Hematopoietic multipotent progenitor cell treated with erythropoietin and hydrocortisone succinate and interleukin-3 and kit ligand, for 4 days (in vitro differentiated cells): ENCODE data around the gene MARCHF10.
"Not testable (repeated sequence)": the region's sequence is repeated elsewhere in the genome, so short reads cannot be mapped to it uniquely, and the experiment has no call there.

Experiments used
- DNase-seq: peaks from one replicate; pipeline ENCODE4 v3.0.0-alpha.2; 2015

The MARCHF10 gene, protein sequence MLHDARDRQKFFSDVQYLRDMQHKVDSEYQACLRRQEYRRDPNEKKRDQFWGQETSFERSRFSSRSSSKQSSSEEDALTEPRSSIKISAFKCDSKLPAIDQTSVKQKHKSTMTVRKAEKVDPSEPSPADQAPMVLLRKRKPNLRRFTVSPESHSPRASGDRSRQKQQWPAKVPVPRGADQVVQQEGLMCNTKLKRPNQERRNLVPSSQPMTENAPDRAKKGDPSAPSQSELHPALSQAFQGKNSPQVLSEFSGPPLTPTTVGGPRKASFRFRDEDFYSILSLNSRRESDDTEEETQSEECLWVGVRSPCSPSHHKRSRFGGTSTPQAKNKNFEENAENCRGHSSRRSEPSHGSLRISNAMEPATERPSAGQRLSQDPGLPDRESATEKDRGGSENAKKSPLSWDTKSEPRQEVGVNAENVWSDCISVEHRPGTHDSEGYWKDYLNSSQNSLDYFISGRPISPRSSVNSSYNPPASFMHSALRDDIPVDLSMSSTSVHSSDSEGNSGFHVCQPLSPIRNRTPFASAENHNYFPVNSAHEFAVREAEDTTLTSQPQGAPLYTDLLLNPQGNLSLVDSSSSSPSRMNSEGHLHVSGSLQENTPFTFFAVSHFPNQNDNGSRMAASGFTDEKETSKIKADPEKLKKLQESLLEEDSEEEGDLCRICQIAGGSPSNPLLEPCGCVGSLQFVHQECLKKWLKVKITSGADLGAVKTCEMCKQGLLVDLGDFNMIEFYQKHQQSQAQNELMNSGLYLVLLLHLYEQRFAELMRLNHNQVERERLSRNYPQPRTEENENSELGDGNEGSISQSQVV

GRCh38 chr17:62807812-62808575, at the start of gene MARCHF10:
Gene MARCHF10, minus strand, starts transcription at chr17:62808314. Its CDS starts 6,579 bp downstream, at chr17:62801735.
- peak; percentile 39 for DNase-seq

- DNase-seq: no peak
Measured at GRCh38 chr17:62857526-62857925, 49.4 kb upstream of the MARCHF10 start.

GRCh38 chr17:62856594-62856993, 48.5 kb upstream of the MARCHF10 start:
- DNase-seq: no peak

DNA sequence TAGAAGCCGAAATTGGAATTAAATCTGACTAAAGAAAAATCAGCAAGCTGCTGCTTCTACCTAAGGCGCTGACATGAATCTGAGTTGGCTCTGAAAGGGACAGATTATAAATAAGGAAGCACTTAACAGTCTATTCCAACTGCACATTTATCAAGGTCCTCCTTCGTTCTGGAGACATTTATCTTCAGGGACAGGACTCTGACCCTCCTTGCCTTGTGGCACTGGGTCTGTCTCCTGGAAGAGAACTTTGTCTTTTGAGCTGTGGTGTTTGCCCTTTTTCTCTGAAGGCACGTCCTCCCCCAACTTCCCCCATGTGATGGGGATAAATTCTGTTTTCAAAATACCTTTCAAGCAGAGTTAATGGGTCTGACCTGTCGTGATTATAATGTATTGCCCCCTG, 47.0 kb upstream of the MARCHF10 start:
- peak; percentile 22 for DNase-seq

- DNase-seq: no peak
Measured at GRCh38 chr17:62854098-62854680, 46.1 kb upstream of the MARCHF10 start.

GRCh38 chr17:62852195-62852594, 44.1 kb upstream of the MARCHF10 start:
- DNase-seq: no peak

GRCh38 chr17:62849591-62850415, 41.7 kb upstream of the MARCHF10 start:
- not testable (repeated sequence) for DNase-seq

DNA sequence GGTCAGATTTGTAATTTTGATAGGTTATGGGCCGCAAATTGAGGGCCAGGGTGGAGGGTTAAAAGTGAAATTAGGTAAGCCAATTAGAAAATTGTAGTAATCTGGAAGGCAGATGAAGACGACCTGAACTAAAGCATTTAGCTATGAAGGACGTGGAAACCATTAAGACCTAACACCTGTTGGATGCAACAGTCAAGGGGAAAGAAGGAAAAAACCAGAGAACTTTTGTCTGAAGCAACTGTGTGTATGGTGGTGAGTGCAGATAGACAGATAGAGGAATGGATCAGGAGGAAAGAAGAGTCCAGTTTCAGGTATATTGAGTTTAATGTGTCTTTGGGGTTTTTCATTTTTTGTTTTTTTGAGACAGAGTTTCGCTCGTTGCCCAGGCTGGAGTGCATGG, 40.2 kb upstream of the MARCHF10 start:
- DNase-seq: no peak

DNA sequence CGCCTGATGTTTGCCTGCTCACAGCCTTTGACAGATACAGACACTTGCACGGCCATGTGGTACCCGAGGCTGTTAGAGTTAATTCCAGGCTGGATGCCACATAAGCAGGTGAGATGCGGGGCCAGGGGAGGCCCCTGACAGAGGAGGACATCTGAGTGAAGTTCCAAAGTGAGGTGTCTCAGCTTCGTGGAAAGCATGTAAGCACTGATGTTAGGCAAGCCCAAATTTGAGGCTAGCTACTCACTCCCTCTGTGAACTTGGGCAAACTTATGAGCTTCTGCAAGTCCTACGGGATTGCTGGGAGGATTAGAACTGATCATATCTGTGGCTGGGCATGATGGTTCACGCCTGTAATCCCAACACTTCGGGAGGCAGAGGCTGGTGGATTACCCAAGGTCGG, 39.3 kb upstream of the MARCHF10 start:
- DNase-seq: no peak

DNA sequence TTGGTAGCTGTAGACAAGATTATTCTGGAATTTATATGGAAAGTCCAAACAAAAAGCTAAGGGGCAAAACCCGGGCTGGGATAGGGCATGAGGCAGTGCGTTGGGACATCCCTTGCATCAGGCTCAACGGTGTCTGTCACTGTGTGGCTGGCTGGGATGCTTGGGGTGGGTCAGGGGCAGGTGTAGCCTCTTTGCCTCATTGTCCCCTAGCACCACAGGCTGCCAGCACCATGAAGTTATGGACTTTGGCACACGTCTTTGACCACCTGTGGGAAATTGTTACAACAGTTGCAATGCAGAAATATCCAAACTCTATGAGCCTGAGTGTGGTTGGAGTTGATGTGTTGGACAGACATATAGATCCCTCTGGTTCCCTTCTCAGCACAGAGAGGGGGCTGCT, 32.8 kb upstream of the MARCHF10 start:
- no peak for DNase-seq

- not testable (repeated sequence) for DNase-seq
Measured at GRCh38 chr17:62833816-62834215, 25.7 kb upstream of the MARCHF10 start.

- DNase-seq: no peak
Measured at GRCh38 chr17:62832405-62832804, 24.3 kb upstream of the MARCHF10 start.

GRCh38 chr17:62831066-62831465, 23.0 kb upstream of the MARCHF10 start:
- peak; percentile 15 for DNase-seq

DNA sequence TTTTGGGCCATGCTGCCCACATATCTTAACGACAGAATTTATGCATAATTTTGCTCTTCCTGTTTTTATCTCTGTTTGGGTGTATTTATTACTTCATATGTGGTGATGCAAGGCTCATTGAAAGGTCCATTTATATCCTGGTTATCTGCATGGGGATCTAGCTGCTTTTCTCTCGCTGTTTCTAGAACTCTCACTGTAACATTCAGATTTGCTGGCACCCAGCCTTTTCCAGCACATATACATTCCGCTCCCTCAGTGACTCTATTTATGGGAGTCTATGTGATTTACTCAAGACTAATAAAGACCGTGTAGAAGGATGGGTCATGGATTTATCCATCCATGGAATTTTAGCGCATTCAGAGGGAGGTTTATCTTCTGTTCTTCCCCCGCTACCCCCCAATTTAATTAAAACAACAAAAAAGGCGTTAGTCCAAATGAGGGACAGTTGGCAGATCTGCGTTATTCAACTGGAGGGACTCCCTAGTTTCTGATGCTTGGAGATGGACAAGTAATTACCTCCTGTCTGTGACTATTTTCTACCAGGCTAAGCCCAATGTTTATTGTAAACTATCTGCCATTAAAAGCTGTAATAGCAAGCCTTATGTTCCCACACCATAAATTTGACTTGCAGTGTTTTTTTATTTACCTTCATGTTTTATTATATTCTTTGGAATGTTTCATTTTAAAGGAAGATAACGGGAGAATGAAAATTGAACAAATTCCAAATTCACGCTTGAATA, 19.8 kb upstream of the MARCHF10 start:
- peak; percentile 79 for DNase-seq

GRCh38 chr17:62826956-62827355, 18.8 kb upstream of the MARCHF10 start:
- no peak for DNase-seq

GRCh38 chr17:62825182-62825581, 17.1 kb upstream of the MARCHF10 start:
- no peak for DNase-seq

DNA sequence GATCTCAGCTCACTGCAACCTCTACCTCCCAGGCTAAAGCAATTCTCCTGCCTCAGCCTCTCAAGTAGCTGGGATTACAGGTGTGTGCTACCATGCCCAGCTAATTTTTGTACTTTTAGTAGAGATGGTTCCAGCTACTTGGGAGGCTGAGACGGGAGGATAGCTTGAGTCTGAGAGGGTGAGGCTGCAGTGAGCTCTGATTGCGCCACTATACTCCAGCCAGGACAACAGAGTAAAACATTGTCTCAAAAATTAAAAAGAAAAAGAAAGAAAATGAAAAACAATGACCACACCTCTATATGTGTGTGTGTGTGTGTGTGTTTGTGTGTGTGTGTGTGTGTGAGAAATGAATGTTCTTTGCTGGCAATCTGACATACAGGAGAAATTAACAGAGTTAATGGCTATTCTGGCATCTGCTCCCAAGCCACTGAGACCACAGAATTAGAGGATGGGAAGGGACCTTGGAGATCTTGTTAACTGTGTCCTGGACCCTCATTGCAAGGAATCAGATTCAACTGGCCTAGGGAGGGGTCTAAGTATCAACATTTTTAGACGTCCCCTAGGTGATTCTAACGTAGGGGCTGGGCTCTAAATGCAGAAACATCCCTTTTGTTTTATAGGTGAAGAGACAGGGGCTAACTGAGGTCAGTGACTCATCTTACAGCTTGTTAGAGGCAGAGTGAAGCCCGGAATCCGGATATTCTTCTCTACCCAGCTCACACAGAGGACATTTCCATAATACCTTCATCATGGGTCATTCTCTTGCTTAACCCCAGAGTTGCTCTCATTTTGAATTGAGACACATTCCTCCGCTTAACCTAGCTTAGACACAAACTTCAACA, 16.4 kb upstream of the MARCHF10 start:
- no peak for DNase-seq

DNA sequence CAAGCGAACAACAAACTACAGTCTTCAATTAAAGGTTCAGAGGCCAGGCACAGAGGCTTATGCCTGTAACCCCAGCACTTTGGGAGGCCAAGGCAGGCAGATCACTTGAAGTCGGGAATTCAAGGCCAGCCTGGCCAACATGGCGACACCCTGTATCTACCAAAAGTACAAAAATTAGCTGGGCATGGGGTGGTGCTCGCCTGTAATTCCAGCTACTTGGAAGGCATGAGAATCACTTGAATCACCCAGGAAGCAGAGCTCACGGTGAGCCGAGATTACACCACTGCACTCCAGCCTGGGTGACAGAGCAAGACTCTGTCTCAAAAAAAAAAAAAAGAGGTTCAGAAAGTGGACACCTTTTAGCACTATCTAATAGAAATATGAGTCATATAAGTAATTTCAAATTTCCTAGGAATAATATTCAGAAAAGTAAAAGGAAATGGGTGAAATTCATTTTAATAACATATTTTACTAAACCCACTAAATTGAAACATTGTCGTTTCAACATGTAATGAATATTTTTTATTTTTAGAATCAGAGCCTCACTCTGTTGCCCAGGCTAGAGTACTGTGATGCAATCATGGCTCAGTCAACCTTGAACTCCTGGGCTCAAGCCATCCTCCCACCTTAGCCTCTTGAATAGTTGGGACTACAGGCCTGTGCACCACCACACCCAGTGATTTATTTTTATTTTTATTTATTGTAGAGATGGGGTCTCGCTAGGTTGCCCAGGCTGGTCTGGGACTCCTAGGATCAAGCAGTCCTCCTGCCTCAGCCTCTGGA, 15.2 kb upstream of the MARCHF10 start:
- DNase-seq: no peak
